IMR-90 (cell line): ENCODE data around the gene C1orf105. TPM values are rescaled to one million over a fixed set of nuclear protein-coding genes. Genes with fewer than 3 reads are reported as not detected.
A peak's percentile ranks its signal among the peaks of the same experiment; 100 is the strongest.

Source experiments
- ATAC-seq: fragments of 200-7000 bp; cut with Tn5 transposase; 2 replicates; pipeline ENCODE4 v1.9.1; 2020; ENCODE audit warnings: low read depth, mild to moderate bottlenecking, moderate library complexity
- BruUV-seq: library from RNA; stranded (reverse); fragments of 400-500 nt; replicated peaks from 2 replicates; lab custom pipeline; 2021; lab: Mats Ljungman, UMichigan
- CTCF ChIA-PET: fragments of 300-600 bp; formaldehyde crosslinking; extraction: SDS; loops from one replicate; lab custom pipeline; 2021; ENCODE audit warnings: antibody characterized with exemption; lab: Yijun Ruan, JAX
- POLR2A ChIA-PET: fragments of 300-600 bp; sonication (Branson Sonifier 250); formaldehyde crosslinking; loops from one replicate; lab custom pipeline; 2022; ENCODE audit warnings: antibody characterized with exemption; ENCODE audit not compliant: unreplicated experiment; lab: Charles Lee
- DNase-seq: peaks from one replicate; pipeline ENCODE4 v3.0.0; 2013
- H2AFZ ChIP-seq: replicated peaks from 2 replicates; pipeline ENCODE3; 2013; ENCODE audit warnings: low read length, mild to moderate bottlenecking; ENCODE audit not compliant: poor library complexity
- H2AK5ac ChIP-seq: 2 replicates; pipeline ENCODE4 v1.6.1; 2013; ENCODE audit warnings: low read depth, low read length, inconsistent platforms
- H2AK9ac ChIP-seq: replicated peaks from 2 replicates; pipeline ENCODE3; 2013; ENCODE audit warnings: mild to moderate bottlenecking, low read depth, low read length, moderate library complexity; ENCODE audit not compliant: poor library complexity
- H2BK120ac ChIP-seq: 2 replicates; pipeline ENCODE4 v1.6.1; 2013; ENCODE audit warnings: low read depth, low read length, inconsistent platforms
- H2BK15ac ChIP-seq: 3 replicates; pipeline ENCODE4 v1.6.1; 2013; ENCODE audit warnings: low read depth, low read length, inconsistent platforms
- H2BK20ac ChIP-seq: 2 replicates; pipeline ENCODE4 v1.6.1; 2013; ENCODE audit warnings: low read depth, mild to moderate bottlenecking, inconsistent platforms, low read length, moderate library complexity
- H2BK5ac ChIP-seq: 2 replicates; pipeline ENCODE4 v1.6.1; 2013; ENCODE audit warnings: mild to moderate bottlenecking, low read depth, low read length, inconsistent platforms; ENCODE audit not compliant: poor library complexity, severe bottlenecking
- H3K14ac ChIP-seq: replicated peaks from 2 replicates; pipeline ENCODE4 v1.6.1; 2013; ENCODE audit warnings: low read depth, low read length, inconsistent platforms
- H3K18ac ChIP-seq: 2 replicates; pipeline ENCODE4 v1.6.1; 2013; ENCODE audit warnings: low read depth, low read length, control low read depth
- H3K23ac ChIP-seq: 2 replicates; pipeline ENCODE4 v1.6.1; 2013; ENCODE audit warnings: low read depth, low read length, inconsistent platforms
- H3K27ac ChIP-seq: 2 replicates; pipeline ENCODE4 v1.5.1; 2013; ENCODE audit warnings: mild to moderate bottlenecking, control low read depth, low read length; ENCODE audit not compliant: insufficient read depth
- H3K27me3 ChIP-seq: 2 replicates; pipeline ENCODE4 v1.6.1; 2013; ENCODE audit warnings: low read length; ENCODE audit not compliant: control insufficient read depth, insufficient read depth
- H3K36me3 ChIP-seq: 2 replicates; pipeline ENCODE4 v1.6.1; 2013; ENCODE audit warnings: low read length, mixed read lengths; ENCODE audit not compliant: control insufficient read depth, insufficient read depth
- H3K4ac ChIP-seq: 2 replicates; pipeline ENCODE4 v1.6.1; 2013; ENCODE audit warnings: low read depth, low read length, inconsistent platforms
- H3K4me1 ChIP-seq: 2 replicates; pipeline ENCODE4 v1.6.1; 2013; ENCODE audit warnings: low read length, mixed read lengths; ENCODE audit not compliant: control insufficient read depth, insufficient read depth
- H3K4me2 ChIP-seq: 2 replicates; pipeline ENCODE4 v1.6.1; 2013; ENCODE audit warnings: low read depth, mild to moderate bottlenecking, control low read depth, low read length, moderate library complexity
- H3K4me3 ChIP-seq: 2 replicates; pipeline ENCODE4 v1.5.1; 2013; ENCODE audit warnings: low read depth, mild to moderate bottlenecking, control low read depth, low read length, moderate library complexity; ENCODE audit not compliant: insufficient read depth
- H3K56ac ChIP-seq: 2 replicates; pipeline ENCODE4 v1.6.1; 2013; ENCODE audit warnings: low read length, inconsistent platforms; ENCODE audit not compliant: insufficient read depth; ENCODE audit errors: extremely low read depth
- H3K79me1 ChIP-seq, 2 experiments: 2 replicates each; pipeline ENCODE4 v1.6.1; 2013; ENCODE audit warnings: low read length in 2 of 2, inconsistent platforms in 1 of 2, low read depth in 1 of 2
- H3K9ac ChIP-seq: 2 replicates; pipeline ENCODE4 v1.6.1; 2013; ENCODE audit warnings: low read depth, low read length, control low read depth
- H3K9me1 ChIP-seq: 2 replicates; pipeline ENCODE4 v1.6.1; 2013; ENCODE audit warnings: low read length, inconsistent platforms; ENCODE audit not compliant: insufficient read depth
- H3K9me3 ChIP-seq: 2 replicates; pipeline ENCODE4 v1.6.1; 2013; ENCODE audit warnings: low read length; ENCODE audit not compliant: control insufficient read depth, insufficient read depth
- H4K20me1 ChIP-seq: 2 replicates; pipeline ENCODE4 v1.6.1; 2013; ENCODE audit warnings: low read length, inconsistent platforms; ENCODE audit not compliant: insufficient read depth
- H4K5ac ChIP-seq: 2 replicates; pipeline ENCODE4 v1.6.1; 2013; ENCODE audit warnings: mild to moderate bottlenecking, low read depth, low read length, control low read depth
- H4K8ac ChIP-seq, 2 experiments: 2 replicates each; pipeline ENCODE4 v1.6.1; 2013; ENCODE audit warnings: low read depth in 2 of 2, low read length in 2 of 2, control low read depth in 1 of 2, inconsistent platforms in 1 of 2
- H4K91ac ChIP-seq: 2 replicates; pipeline ENCODE4 v1.6.1; 2013; ENCODE audit warnings: low read depth, low read length, inconsistent platforms; ENCODE audit not compliant: insufficient read depth
- BHLHE40 ChIP-seq: fragments of 150-350 bp; IDR thresholded peaks from 2 replicates; pipeline ENCODE4 v1.6.1; 2016; ENCODE audit warnings: mild to moderate bottlenecking, low read depth, low read length
- CEBPB ChIP-seq: IDR thresholded peaks from 2 replicates; pipeline ENCODE4 v1.6.1; 2012; ENCODE audit warnings: low read depth, low read length, improper control_type of control experiment
- CHD1 ChIP-seq: IDR thresholded peaks from 2 replicates; pipeline ENCODE4 v1.6.1; 2012; ENCODE audit warnings: low read depth, low read length, improper control_type of control experiment
- FOS ChIP-seq: fragments of 150-350 bp; IDR thresholded peaks from 2 replicates; pipeline ENCODE4 v1.6.1; 2016; ENCODE audit warnings: low read depth, low read length
- MAZ ChIP-seq: IDR thresholded peaks from 2 replicates; pipeline ENCODE4 v1.6.1; 2012; ENCODE audit warnings: low read depth, mild to moderate bottlenecking, low read length, improper control_type of control experiment, moderate library complexity, borderline replicate concordance
- MXI1 ChIP-seq: IDR thresholded peaks from 2 replicates; pipeline ENCODE4 v1.6.1; 2012; ENCODE audit warnings: low read depth, mild to moderate bottlenecking, low read length, moderate library complexity, borderline replicate concordance
- POLR2A ChIP-seq: IDR thresholded peaks from 2 replicates; pipeline ENCODE4 v1.6.1; 2012; ENCODE audit warnings: mild to moderate bottlenecking, low read depth, low read length
- RCOR1 ChIP-seq: IDR thresholded peaks from 2 replicates; pipeline ENCODE4 v1.6.1; 2012; ENCODE audit warnings: mild to moderate bottlenecking, low read length, improper control_type of control experiment; ENCODE audit not compliant: insufficient replicate concordance
- SMC3 ChIP-seq: fragments of 150-350 bp; IDR thresholded peaks from 2 replicates; pipeline ENCODE4 v1.6.1; 2016; ENCODE audit warnings: low read depth, mild to moderate bottlenecking, antibody characterized with exemption, low read length, moderate library complexity
- WGBS, 2 experiments: methylation state at CpG; one replicate each; pipeline versions ENCODE4 v1.1.5 to v1.1.7; 2013; ENCODE audit warnings: missing lambda C conversion rate in 2 of 2; ENCODE audit not compliant: insufficient read length in 1 of 2; ENCODE audit errors: extremely low coverage in 2 of 2; 5-methylcytosine and 5-hydroxymethylcytosine counted together
- dilution Hi-C: fragments of 300-500 bp; cut with HindIII; formaldehyde crosslinking; loops from one replicate; pipeline ENCODE4 v1.14.3; 2018; ENCODE audit warnings: low sequenced_read_pairs; ENCODE audit not compliant: unreplicated experiment
- in situ Hi-C: fragments of 300-500 bp; cut with MboI; formaldehyde crosslinking; loops from 3 replicates; pipeline ENCODE4 v1.14.3; 2019; ENCODE audit warnings: low sequenced_read_pairs, inconsistent platforms, mixed read lengths
- intact Hi-C: fragments of 100-400 bp; cut with micrococcal nuclease; formaldehyde crosslinking; loops from 2 replicates; pipeline ENCODE4 v1.10.0; 2022
- polyA plus RNA-seq, 3 experiments: library from polyadenylated mRNA; depleted of rRNA; stranded (reverse); fragments of >200 nt; gene quantifications; 2 replicates each; pipeline ENCODE4 v1.2.3, GENCODE V29; 2012; ENCODE audit warnings: low replicate concordance in 1 of 3
- total RNA-seq: library from RNA; depleted of rRNA; stranded (reverse); fragments of >200 nt; gene quantifications from 2 replicates; pipeline ENCODE4 v1.2.3, GENCODE V29; 2012
- TF ChIP-seq, protein P1 (sequence below): conservative IDR thresholded peaks from 2 replicates; pipeline ENCODE4 v1.5.1; 2012; ENCODE audit warnings: mild to moderate bottlenecking, low read depth, low read length, improper control_type of control experiment

C1orf105 gene
- total and polyA plus RNA-seq, 2 of the 4 experiments (the other 2 are of a cell fraction), result not detected

DNA sequence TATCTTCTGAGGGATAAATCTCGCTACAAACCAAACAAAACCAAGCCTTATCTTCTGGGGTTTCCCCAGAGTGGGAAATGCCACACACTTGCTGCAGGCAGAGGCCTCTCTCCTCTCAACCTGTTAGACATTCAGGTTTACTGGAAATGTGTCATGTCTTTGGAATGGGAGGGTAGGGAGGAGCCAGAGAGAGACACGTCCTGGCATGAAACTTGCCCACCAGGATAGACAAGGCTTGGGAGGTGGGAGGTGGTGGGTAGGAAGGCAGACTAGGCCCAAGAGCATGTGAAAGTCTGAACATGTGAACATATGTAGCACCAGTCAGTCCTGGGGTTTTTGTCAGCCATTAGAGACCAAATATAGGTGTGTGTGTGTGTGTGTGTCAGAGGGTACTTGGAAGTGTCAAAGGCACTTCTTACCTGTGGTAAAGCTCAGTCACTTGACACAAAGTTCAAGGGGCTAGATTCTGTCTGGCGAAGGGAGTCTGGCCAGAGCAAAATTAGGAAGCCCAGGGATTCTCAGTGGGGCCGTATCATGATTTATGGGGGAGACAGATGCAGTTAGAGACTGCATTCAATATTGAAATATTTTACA is 55.8 kb downstream of the C1orf105 start:
- H3K9me1 ChIP-seq, result no peaks in the 10 kb centered on the region; the same call in 1 of the 2 replicates
- no peak overlapping the region for H4K91ac ChIP-seq
- H4K8ac ChIP-seq, result no peak overlapping the region
- no peak overlapping the region for H3K27ac ChIP-seq
- H3K79me1 ChIP-seq, result no peaks in the 10 kb centered on the region
- no peak overlapping the region for H2BK20ac ChIP-seq
- peak overlapping the region; percentile 64 for H2AFZ ChIP-seq
- no peak overlapping the region for H3K18ac ChIP-seq
- in situ Hi-C loops (no loop called here), intact Hi-C loops (no loop called here), dilution Hi-C loops (no loop called here)
- no peak overlapping the region for H2AK9ac ChIP-seq
- no peak overlapping the region for H3K4me3 ChIP-seq
- TF ChIP-seq POLR2A, result no peak
- TF ChIP-seq MXI1, result no peak
- TF ChIP-seq SMC3, result no peak
- TF ChIP-seq MAZ, result no peak
- no peak for TF ChIP-seq BHLHE40
- no peak for TF ChIP-seq CEBPB
- TF ChIP-seq, protein P1, sequence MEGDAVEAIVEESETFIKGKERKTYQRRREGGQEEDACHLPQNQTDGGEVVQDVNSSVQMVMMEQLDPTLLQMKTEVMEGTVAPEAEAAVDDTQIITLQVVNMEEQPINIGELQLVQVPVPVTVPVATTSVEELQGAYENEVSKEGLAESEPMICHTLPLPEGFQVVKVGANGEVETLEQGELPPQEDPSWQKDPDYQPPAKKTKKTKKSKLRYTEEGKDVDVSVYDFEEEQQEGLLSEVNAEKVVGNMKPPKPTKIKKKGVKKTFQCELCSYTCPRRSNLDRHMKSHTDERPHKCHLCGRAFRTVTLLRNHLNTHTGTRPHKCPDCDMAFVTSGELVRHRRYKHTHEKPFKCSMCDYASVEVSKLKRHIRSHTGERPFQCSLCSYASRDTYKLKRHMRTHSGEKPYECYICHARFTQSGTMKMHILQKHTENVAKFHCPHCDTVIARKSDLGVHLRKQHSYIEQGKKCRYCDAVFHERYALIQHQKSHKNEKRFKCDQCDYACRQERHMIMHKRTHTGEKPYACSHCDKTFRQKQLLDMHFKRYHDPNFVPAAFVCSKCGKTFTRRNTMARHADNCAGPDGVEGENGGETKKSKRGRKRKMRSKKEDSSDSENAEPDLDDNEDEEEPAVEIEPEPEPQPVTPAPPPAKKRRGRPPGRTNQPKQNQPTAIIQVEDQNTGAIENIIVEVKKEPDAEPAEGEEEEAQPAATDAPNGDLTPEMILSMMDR, result no peak
- TF ChIP-seq FOS, result no peak
- no peak for TF ChIP-seq CHD1
- no peak for TF ChIP-seq RCOR1
- CTCF ChIA-PET, result no interaction called here
- no peak overlapping the region for H3K4me2 ChIP-seq
- POLR2A ChIA-PET, result no interaction called here
- H3K14ac ChIP-seq, result no peak overlapping the region
- no peak overlapping the region for H2AK5ac ChIP-seq
- no peaks in the 10 kb centered on the region for H3K9me3 ChIP-seq
- no peak overlapping the region for H3K56ac ChIP-seq
- DNase-seq, result no peak
- H2BK5ac ChIP-seq, result no peak overlapping the region
- H3K27me3 ChIP-seq, result peaks cover 14% of the 10 kb centered on the region
- WGBS, 2 experiments, result no CpG with 5 or more reads among the region's 4 CpGs
- H2BK120ac ChIP-seq, result no peak overlapping the region
- no peaks in the 10 kb centered on the region for H4K20me1 ChIP-seq
- ATAC-seq, result no peak
- H3K4me1 ChIP-seq, result peaks cover 2% of the 10 kb centered on the region; the same call in 1 of the 2 replicates
- H3K4ac ChIP-seq, result no peak overlapping the region
- no peak overlapping the region for H4K5ac ChIP-seq
- no peak overlapping the region for H2BK15ac ChIP-seq
- BruUV-seq, result no TSS peak
- H3K23ac ChIP-seq, result no peak overlapping the region
- H3K9ac ChIP-seq, result no peak overlapping the region
- H3K36me3 ChIP-seq, result no peaks in the 10 kb centered on the region
